ENCODE measurements around the gene RTCB. TPM values are rescaled to one million over a fixed set of nuclear protein-coding genes. Genes with fewer than 3 reads are reported as not detected.
"Not testable (repeated sequence)": the region's sequence is repeated elsewhere in the genome, so short reads cannot be mapped to it uniquely, and the experiment has no call there.

Gene RTCB
- total RNA-seq, 1 experiment from 2014 or later: 101 TPM

- H2BK20ac ChIP-seq (ENCODE audit: low read depth, low read length, poor library complexity, severe bottlenecking): no peak overlapping the region
- TF ChIP-seq CTCF (conservative IDR thresholded peaks at IDR 0.05): no peak
- H3K18ac ChIP-seq (ENCODE audit: insufficient read length, low read depth, low read length): no peak overlapping the region
- no peaks in the 10 kb centered on the region for H3K27me3 ChIP-seq (ENCODE audit: insufficient read depth, low read length)
- H3K4me2 ChIP-seq (ENCODE audit: insufficient read depth, insufficient read length, low read length): no peak overlapping the region
- no peaks in the 10 kb centered on the region for H3K79me2 ChIP-seq (ENCODE audit: insufficient read depth, low read length)
- H3K23ac ChIP-seq (ENCODE audit: insufficient read length, low read depth, low read length): no peak overlapping the region
- no peak overlapping the region for H3K27ac ChIP-seq (ENCODE audit: insufficient read length, low read depth, low read length)
- H3K4ac ChIP-seq (ENCODE audit: low read depth, low read length): no peak overlapping the region
- Mint-ChIP-seq H3K4me1 (peaks cover under 1 to 2% of the 10 kb centered on the region in 2 experiments), H3K27ac (no peak overlapping the region), H3K9me3 (no peaks in the 10 kb centered on the region), H3K4me3 (no peak overlapping the region), H3K27me3 (ENCODE audit: low read depth) (peaks cover 62% of the 10 kb centered on the region), H3K36me3 (ENCODE audit: insufficient read depth in 1 of 3, low read depth in 3 of 3) (no peaks in the 10 kb centered on the region)
- no peaks in the 10 kb centered on the region for H3K23me2 ChIP-seq (ENCODE audit: insufficient read length, low read depth, low read length, poor library complexity, severe bottlenecking)
- no peak overlapping the region for H2BK120ac ChIP-seq (ENCODE audit: low read depth, low read length, poor library complexity, severe bottlenecking)
- no peak overlapping the region for H2BK15ac ChIP-seq (ENCODE audit: low read depth, low read length)
- no peak overlapping the region for H4K8ac ChIP-seq (replicated peaks; ENCODE audit: insufficient read length, low read depth, low read length)
- no CpG with 5 or more reads among the region's 2 CpGs for WGBS (ENCODE audit: extremely low coverage, insufficient read length, low lambda C conversion rate)
- H3T11ph ChIP-seq (ENCODE audit: low read length): no peak overlapping the region
- H3K9ac ChIP-seq (ENCODE audit: extremely low read depth, insufficient read length, low read length): no peak overlapping the region
- H4K5ac ChIP-seq (ENCODE audit: insufficient read length, low read depth, low read length): no peak overlapping the region
- no peaks in the 10 kb centered on the region for H3K9me3 ChIP-seq (ENCODE audit: control insufficient read depth, low read depth, low read length)
- no peak overlapping the region for H4K91ac ChIP-seq (ENCODE audit: insufficient read length, low read depth, low read length)
- no peak overlapping the region for H2AK5ac ChIP-seq (ENCODE audit: insufficient read length, low read length)
- no peak overlapping the region for H3K14ac ChIP-seq (ENCODE audit: insufficient read depth, low read length)
- no peak for DNase-seq
- no peaks in the 10 kb centered on the region for H3K4me1 ChIP-seq (ENCODE audit: insufficient read depth, low read length)
- no peak overlapping the region for H2AFZ ChIP-seq (ENCODE audit: low read length)
- no peaks in the 10 kb centered on the region for H4K20me1 ChIP-seq (ENCODE audit: control insufficient read depth, insufficient read depth, insufficient read length)
- no peak overlapping the region for H3K56ac ChIP-seq (ENCODE audit: insufficient read length, low read depth, low read length)
- no peaks in the 10 kb centered on the region for H3K79me1 ChIP-seq (ENCODE audit: insufficient read depth, low read depth, low read length, poor library complexity, severe bottlenecking)
- H2BK12ac ChIP-seq (ENCODE audit: insufficient read length, low read depth, low read length): no peak overlapping the region
- H2BK5ac ChIP-seq (ENCODE audit: insufficient read length, low read length): no peak overlapping the region
Measured at GRCh38 chr22:32361257-32361656, 50.8 kb downstream of the RTCB start.

GRCh38 chr22:32360096-32360495, 52.0 kb downstream of the RTCB start:
- H2AFZ ChIP-seq (ENCODE audit: low read length); H3K4me3 Mint-ChIP-seq; DNase-seq; H2BK5ac ChIP-seq (ENCODE audit: insufficient read length, low read length); H3K14ac ChIP-seq (ENCODE audit: insufficient read depth, low read length); H3K4me2 ChIP-seq (ENCODE audit: insufficient read depth, insufficient read length, low read length); H4K8ac ChIP-seq (replicated peaks; ENCODE audit: insufficient read length, low read depth, low read length); H3K79me2 ChIP-seq (ENCODE audit: insufficient read depth, low read length); H3K23ac ChIP-seq (ENCODE audit: insufficient read length, low read depth, low read length); H3K9me3 Mint-ChIP-seq; H4K91ac ChIP-seq (ENCODE audit: insufficient read length, low read depth, low read length); H3K4ac ChIP-seq (ENCODE audit: low read depth, low read length); H3K56ac ChIP-seq (ENCODE audit: insufficient read length, low read depth, low read length); H2BK12ac ChIP-seq (ENCODE audit: insufficient read length, low read depth, low read length); H3K27ac Mint-ChIP-seq; H2BK20ac ChIP-seq (ENCODE audit: low read depth, low read length, poor library complexity, severe bottlenecking); H3K9me3 ChIP-seq (ENCODE audit: control insufficient read depth, low read depth, low read length); H3K18ac ChIP-seq (ENCODE audit: insufficient read length, low read depth, low read length); H3T11ph ChIP-seq (ENCODE audit: low read length); H3K36me3 Mint-ChIP-seq (ENCODE audit: insufficient read depth in 1 of 3, low read depth in 3 of 3); H3K23me2 ChIP-seq (ENCODE audit: insufficient read length, low read depth, low read length, poor library complexity, severe bottlenecking); H2BK120ac ChIP-seq (ENCODE audit: low read depth, low read length, poor library complexity, severe bottlenecking); H2AK5ac ChIP-seq (ENCODE audit: insufficient read length, low read length); H3K9ac ChIP-seq (ENCODE audit: extremely low read depth, insufficient read length, low read length); H3K27ac ChIP-seq (ENCODE audit: insufficient read length, low read depth, low read length); H4K20me1 ChIP-seq (ENCODE audit: control insufficient read depth, insufficient read depth, insufficient read length); H2BK15ac ChIP-seq (ENCODE audit: low read depth, low read length); H4K5ac ChIP-seq (ENCODE audit: insufficient read length, low read depth, low read length); H3K27me3 ChIP-seq (ENCODE audit: insufficient read depth, low read length); H3K4me1 ChIP-seq (ENCODE audit: insufficient read depth, low read length); H3K79me1 ChIP-seq (ENCODE audit: insufficient read depth, low read depth, low read length, poor library complexity, severe bottlenecking): not testable (repeated sequence)
- Mint-ChIP-seq H3K4me1 (peaks cover 6 to 10% of the 10 kb centered on the region in 2 experiments), H3K27me3 (ENCODE audit: low read depth) (peaks cover 56% of the 10 kb centered on the region)
- WGBS (ENCODE audit: extremely low coverage, insufficient read length, low lambda C conversion rate): no CpG with 5 or more reads among the region's 11 CpGs

All from H9 (cell line).